ENCODE data around the gene PLCL2.

Gene PLCL2

DNA sequence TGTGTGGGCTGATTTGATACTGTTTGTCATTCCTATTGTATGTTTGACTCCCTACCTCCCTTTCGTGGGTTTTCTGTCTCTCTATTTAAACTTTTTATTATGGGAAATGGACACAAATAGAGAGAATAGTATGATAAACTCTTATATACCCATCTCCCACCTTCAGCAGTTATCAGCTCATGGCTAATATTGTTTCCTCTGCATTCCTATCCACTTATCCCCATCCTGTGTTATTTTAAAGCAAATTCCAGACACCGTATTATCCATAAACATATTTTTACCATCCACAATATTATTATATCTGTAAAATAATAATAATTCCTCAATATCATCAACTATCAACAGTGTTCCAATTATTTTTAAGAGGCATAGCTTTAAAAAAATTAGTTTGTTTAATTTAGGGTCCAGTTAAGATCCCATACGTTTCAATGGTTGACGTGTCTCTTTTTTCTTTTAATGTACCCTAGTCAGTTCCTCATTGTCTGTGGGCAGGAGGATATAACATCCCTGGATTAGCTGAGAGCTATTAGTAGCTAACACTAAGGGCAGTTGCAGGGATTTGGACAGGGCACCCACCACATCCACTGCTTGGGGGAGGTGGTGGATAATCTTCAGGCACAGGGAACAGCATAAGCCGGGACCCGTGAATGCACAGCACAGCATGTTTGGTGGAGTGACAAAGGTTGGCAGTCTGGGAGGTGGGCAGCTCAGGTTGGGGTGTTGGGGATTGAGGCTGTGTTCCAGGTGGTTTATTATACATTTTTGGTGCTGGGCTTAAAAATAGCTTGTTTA, 23.5 kb downstream of the PLCL2 start:
- FAIRE-seq (peak; percentile 55), DNase-seq (ENCODE audit: insufficient read length, low spot score) (no peak)
- TF ChIP-seq, protein P1, sequence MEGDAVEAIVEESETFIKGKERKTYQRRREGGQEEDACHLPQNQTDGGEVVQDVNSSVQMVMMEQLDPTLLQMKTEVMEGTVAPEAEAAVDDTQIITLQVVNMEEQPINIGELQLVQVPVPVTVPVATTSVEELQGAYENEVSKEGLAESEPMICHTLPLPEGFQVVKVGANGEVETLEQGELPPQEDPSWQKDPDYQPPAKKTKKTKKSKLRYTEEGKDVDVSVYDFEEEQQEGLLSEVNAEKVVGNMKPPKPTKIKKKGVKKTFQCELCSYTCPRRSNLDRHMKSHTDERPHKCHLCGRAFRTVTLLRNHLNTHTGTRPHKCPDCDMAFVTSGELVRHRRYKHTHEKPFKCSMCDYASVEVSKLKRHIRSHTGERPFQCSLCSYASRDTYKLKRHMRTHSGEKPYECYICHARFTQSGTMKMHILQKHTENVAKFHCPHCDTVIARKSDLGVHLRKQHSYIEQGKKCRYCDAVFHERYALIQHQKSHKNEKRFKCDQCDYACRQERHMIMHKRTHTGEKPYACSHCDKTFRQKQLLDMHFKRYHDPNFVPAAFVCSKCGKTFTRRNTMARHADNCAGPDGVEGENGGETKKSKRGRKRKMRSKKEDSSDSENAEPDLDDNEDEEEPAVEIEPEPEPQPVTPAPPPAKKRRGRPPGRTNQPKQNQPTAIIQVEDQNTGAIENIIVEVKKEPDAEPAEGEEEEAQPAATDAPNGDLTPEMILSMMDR (IDR thresholded peaks at IDR 0.05; ENCODE audit: insufficient read depth, missing control alignments): no peak

DNA sequence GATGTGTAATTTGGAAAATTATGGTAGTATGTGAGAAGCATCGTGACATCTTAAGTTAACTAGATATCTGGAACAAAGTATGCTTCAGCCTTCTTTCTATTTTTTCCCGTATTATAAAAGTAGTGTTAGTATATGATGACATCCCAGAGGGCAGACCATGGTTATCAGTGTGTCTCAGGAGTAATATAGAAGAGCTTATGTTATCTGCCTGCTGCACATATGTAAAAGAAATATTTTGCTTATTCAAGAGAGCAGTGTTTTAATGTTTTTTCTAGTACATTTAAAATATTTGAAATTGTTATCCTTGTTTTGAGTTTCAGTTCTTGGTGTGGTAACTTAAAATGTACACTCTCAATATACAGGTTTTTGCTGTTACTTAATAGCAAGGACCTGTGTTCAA, 24.1 kb downstream of the PLCL2 start:
- FAIRE-seq (peak; percentile 78), DNase-seq (ENCODE audit: insufficient read length, low spot score) (no peak)
- TF ChIP-seq, protein P1 (IDR thresholded peaks at IDR 0.05; ENCODE audit: insufficient read depth, missing control alignments): no peak

DNA sequence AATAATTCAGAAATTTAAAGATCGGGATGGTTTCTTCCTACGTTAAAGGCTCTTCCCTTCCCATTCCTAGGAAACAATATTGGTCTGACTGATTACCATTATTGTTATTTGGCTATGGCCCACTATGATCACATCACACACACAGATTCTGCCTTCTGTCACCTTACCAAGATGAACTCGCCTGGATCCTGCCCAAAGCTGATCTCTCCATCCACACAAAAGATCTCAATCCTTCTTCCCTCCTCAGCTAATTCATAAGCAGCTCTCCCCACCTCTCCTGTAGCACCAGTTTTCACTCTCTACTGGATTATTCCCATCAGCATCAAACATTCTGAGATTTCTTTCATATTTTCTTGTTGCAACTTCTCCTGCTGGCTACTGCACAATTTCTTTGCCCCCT, 25.0 kb downstream of the PLCL2 start:
- TF ChIP-seq, protein P1 (IDR thresholded peaks at IDR 0.05; ENCODE audit: insufficient read depth, missing control alignments): no peak
- DNase-seq (ENCODE audit: insufficient read length, low spot score) (no peak), FAIRE-seq (no peak)

DNA sequence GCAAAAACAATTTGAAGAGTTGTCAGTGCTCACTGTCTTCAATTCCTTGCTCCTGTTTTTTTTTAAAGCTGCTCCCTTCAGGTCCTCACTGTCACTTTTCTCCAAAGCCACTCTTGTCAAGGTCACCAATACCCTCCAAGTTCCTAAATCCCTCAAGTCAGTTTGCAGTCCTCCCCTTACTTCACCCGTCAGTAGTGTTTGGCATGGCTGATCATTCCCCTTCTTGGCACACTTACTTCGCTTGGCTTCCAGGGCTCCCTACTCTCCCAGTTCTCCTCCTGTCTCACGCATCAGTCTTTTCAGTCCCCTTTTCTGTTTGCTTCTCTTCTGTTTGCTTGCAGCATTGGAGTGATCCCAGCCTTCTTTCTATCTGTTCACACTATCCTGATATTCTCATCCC, 25.5 kb downstream of the PLCL2 start:
- TF ChIP-seq, protein P1 (IDR thresholded peaks at IDR 0.05; ENCODE audit: insufficient read depth, missing control alignments): no peak
- DNase-seq (ENCODE audit: insufficient read length, low spot score) (no peak), FAIRE-seq (no peak)

DNA sequence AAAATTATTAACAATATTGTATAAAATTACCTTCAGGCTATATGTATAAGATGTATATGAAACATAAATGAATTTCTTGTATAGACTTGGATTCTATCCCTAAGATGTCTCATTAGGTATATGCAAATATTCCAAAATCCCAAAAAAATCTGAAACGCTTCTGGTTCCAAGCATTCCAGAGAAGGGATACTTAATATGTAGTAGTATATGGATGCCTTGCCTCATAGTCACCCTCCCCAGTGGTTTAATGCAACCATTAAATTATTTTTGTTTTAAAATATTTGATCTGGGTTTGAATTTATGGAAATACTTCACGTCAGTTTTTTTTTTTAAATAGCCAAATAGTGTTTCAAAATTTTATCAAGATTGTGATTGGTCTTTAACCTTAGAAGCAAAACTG, 27.2 kb downstream of the PLCL2 start:
- DNase-seq (ENCODE audit: insufficient read length, low spot score) (no peak), FAIRE-seq (no peak)
- TF ChIP-seq, protein P1 (IDR thresholded peaks at IDR 0.05; ENCODE audit: insufficient read depth, missing control alignments): no peak

DNA sequence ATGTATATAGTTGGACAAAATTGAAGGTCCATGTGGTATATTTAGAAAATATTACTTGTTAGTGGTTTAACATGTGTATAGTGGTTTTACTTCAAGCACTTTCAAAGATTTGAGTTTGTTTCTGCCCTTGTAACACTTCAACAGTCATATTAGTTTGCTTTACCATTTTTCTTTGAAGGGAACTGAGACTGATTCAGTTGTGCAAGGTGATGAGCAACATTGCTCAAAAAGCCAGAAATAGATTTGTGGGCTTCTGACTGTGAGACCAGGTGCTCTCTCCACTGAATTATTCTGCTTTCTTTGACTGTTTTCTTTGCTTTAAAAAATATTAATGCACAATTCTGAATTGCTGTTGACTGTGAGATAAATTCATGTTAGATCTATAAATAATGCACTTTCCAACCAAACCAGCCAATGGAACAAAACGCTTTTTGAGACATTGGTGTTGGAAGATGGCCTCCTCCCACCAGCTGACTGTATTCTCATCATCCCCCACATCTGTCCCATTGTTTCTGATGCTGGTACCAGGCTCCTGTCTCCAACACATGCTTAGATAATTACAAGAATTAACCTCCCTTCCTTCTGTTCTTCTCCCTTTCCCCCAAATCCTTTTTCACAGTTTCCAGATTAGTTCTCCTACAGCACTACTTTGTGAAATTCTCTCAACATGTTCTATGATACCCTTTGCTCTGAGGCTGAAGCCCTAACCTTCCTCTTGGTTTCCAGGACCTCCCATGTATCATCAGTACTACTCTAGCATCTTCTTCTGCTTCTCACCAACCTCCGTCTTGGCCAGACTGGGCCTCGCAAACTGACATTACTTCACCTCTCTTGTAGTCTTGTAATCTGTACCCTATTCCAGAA, 27.9 kb downstream of the PLCL2 start:
- DNase-seq (ENCODE audit: insufficient read length, low spot score) (no peak), FAIRE-seq (peak; percentile 38)

More for the DNA sequence above, 27.9 kb downstream of the PLCL2 start:
- TF ChIP-seq, protein P1 (IDR thresholded peaks at IDR 0.05; ENCODE audit: insufficient read depth, missing control alignments): no peak

Data from D721Med (cell line).